LoVo (cell line): Measurements from ENCODE around the gene ZMIZ1.

Experiments used
- DNase-seq: peaks from one replicate; pipeline ENCODE4 v3.0.0-alpha.2; 2016; ENCODE audit warnings: low spot score

The ZMIZ1 gene

GRCh38 chr10:79100771-79101170, 32.0 kb downstream of the ZMIZ1 start:
- no peak for DNase-seq

- DNase-seq = no peak
Observed at GRCh38 chr10:79101560-79102497, 33.1 kb downstream of the ZMIZ1 start.

GRCh38 chr10:79102498-79102874, 33.7 kb downstream of the ZMIZ1 start:
- no peak for DNase-seq

GRCh38 chr10:79103129-79103528, 34.4 kb downstream of the ZMIZ1 start:
- DNase-seq = no peak

- DNase-seq = no peak
Observed at GRCh38 chr10:79103585-79103984, 34.8 kb downstream of the ZMIZ1 start.

- no peak for DNase-seq
Observed at GRCh38 chr10:79105150-79105739, 36.5 kb downstream of the ZMIZ1 start.

GRCh38 chr10:79105818-79106217, 37.1 kb downstream of the ZMIZ1 start:
- DNase-seq = no peak

- DNase-seq = no peak
Observed at GRCh38 chr10:79106256-79107050, 37.7 kb downstream of the ZMIZ1 start.

GRCh38 chr10:79107736-79108264, 39.0 kb downstream of the ZMIZ1 start:
- DNase-seq = no peak

GRCh38 chr10:79108728-79109127, 40.0 kb downstream of the ZMIZ1 start:
- no peak for DNase-seq

GRCh38 chr10:79111427-79111826, 42.7 kb downstream of the ZMIZ1 start:
- DNase-seq = no peak

- no peak for DNase-seq
Observed at GRCh38 chr10:79111846-79112614, 43.3 kb downstream of the ZMIZ1 start.

GRCh38 chr10:79112881-79113431, 44.2 kb downstream of the ZMIZ1 start:
- no peak for DNase-seq

- no peak for DNase-seq
Observed at GRCh38 chr10:79113827-79114226, 45.1 kb downstream of the ZMIZ1 start.

- no peak for DNase-seq
Observed at GRCh38 chr10:79115302-79115701, 46.5 kb downstream of the ZMIZ1 start.

GRCh38 chr10:79116368-79116767, 47.6 kb downstream of the ZMIZ1 start:
- DNase-seq = no peak

GRCh38 chr10:79116801-79117723, 48.3 kb downstream of the ZMIZ1 start:
- no peak for DNase-seq

GRCh38 chr10:79118286-79119202, 49.8 kb downstream of the ZMIZ1 start:
- DNase-seq = no peak

GRCh38 chr10:79119306-79119705, 50.5 kb downstream of the ZMIZ1 start:
- DNase-seq = no peak
